OCI-LY3 (cell line): ENCODE measurements around the gene CAVIN1.

ENCODE experiments used
- CTCF ChIP-seq: fragments of 200-600, 300-600 bp; sonication (generic); IDR thresholded peaks from 2 replicates; pipeline ENCODE4 v1.5.1; 2014; ENCODE audit warnings: antibody characterized with exemption, low read length, low read depth
- EZH2phosphoT487 ChIP-seq: fragments of 200-600 bp; shearing (Covaris generic); IDR thresholded peaks from 2 replicates; pipeline ENCODE4 v1.6.1; 2018; ENCODE audit warnings: antibody characterized with exemption, mixed run types, low read depth

- TF ChIP-seq CTCF (no peak), EZH2phosphoT487 (no peak)
Observed at GRCh38 chr17:42422412-42422957, 571 bp downstream of the CAVIN1 start.
